Measurements from ENCODE around the gene CDH13. TPM values are rescaled to one million over a fixed set of nuclear protein-coding genes. Genes with fewer than 3 reads are reported as not detected.

The CDH13 gene
- total RNA-seq, 1 donor, result 102 TPM

DNA sequence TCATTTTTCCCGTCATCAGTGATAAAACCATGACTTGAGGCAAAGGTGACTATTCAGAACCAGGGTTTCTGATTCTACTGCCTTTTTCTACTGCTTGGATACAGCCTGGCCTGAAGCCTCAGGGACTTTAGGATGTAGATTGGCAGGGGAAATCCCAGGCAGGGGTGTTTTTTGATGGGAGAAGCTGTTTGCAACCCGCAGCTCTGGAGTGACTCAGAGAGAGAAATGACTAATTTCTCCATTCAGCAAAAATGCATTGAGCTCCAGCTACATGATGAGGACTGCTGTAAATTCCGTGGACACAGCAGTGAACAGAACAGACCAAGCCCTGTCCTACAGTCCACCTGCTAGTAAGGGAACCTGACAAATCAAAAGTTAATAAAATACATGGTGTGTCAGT, 560.6 kb downstream of the CDH13 start:
- Histone ChIP-seq H3K27me3 (ENCODE audit: insufficient read depth, low read length) (no peaks in the 10 kb centered on the region), H3K79me2 (ENCODE audit: insufficient read depth, low read length) (no peaks in the 10 kb centered on the region), H4K20me1 (ENCODE audit: insufficient read depth, low read length) (peaks cover 3% of the 10 kb centered on the region), H3K36me3 (ENCODE audit: insufficient read depth, low read length) (no peaks in the 10 kb centered on the region), H3K27ac (ENCODE audit: low read depth, low read length) (no peak overlapping the region), H2AFZ (ENCODE audit: low read length) (no peak overlapping the region), H3K4me2 (ENCODE audit: insufficient read depth, low read length) (no peak overlapping the region), H3K9me3 (ENCODE audit: low read depth, low read length) (no peaks in the 10 kb centered on the region), H3K4me1 (ENCODE audit: insufficient read depth, low read length) (peaks cover 7% of the 10 kb centered on the region), H3K4me3 (ENCODE audit: insufficient read depth, low read length) (no peak overlapping the region)
- TF ChIP-seq, protein P1, sequence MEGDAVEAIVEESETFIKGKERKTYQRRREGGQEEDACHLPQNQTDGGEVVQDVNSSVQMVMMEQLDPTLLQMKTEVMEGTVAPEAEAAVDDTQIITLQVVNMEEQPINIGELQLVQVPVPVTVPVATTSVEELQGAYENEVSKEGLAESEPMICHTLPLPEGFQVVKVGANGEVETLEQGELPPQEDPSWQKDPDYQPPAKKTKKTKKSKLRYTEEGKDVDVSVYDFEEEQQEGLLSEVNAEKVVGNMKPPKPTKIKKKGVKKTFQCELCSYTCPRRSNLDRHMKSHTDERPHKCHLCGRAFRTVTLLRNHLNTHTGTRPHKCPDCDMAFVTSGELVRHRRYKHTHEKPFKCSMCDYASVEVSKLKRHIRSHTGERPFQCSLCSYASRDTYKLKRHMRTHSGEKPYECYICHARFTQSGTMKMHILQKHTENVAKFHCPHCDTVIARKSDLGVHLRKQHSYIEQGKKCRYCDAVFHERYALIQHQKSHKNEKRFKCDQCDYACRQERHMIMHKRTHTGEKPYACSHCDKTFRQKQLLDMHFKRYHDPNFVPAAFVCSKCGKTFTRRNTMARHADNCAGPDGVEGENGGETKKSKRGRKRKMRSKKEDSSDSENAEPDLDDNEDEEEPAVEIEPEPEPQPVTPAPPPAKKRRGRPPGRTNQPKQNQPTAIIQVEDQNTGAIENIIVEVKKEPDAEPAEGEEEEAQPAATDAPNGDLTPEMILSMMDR (IDR thresholded peaks at IDR 0.05; ENCODE audit: extremely low read depth, low read depth, low read length), result no peak
- DNase-seq (ENCODE audit: insufficient read length, low spot score, missing footprints), result peak; percentile 89

DNA sequence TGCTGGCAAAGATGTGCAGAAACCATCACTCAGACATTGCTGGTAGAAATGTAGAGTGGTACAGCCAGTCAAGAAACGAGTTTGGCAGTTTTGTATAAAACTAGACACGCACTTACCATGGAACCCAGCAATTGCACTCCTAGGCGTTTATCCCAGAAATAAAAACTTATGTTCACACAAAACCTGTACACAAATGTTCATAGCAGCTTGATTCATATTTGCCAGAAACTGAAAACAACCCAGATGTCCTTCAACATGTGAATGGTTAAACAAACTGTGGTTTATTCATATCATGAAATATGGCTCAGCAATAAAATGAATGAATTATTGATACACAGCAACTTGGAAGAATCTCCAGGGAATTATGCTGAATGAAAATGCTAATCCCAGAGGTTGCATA, 570.0 kb downstream of the CDH13 start:
- TF ChIP-seq, protein P1 (IDR thresholded peaks at IDR 0.05; ENCODE audit: extremely low read depth, low read depth, low read length), result no peak
- Histone ChIP-seq H3K4me1 (ENCODE audit: insufficient read depth, low read length) (no peaks in the 10 kb centered on the region), H4K20me1 (ENCODE audit: insufficient read depth, low read length) (no peaks in the 10 kb centered on the region), H3K9me3 (ENCODE audit: low read depth, low read length) (no peaks in the 10 kb centered on the region), H3K27ac (ENCODE audit: low read depth, low read length) (no peak overlapping the region), H3K4me3 (ENCODE audit: insufficient read depth, low read length) (no peak overlapping the region), H3K36me3 (ENCODE audit: insufficient read depth, low read length) (no peaks in the 10 kb centered on the region), H3K27me3 (ENCODE audit: insufficient read depth, low read length) (no peaks in the 10 kb centered on the region), H2AFZ (ENCODE audit: low read length) (no peak overlapping the region), H3K79me2 (ENCODE audit: insufficient read depth, low read length) (no peaks in the 10 kb centered on the region), H3K4me2 (ENCODE audit: insufficient read depth, low read length) (no peak overlapping the region)
- DNase-seq (ENCODE audit: insufficient read length, low spot score, missing footprints), result no peak

DNA sequence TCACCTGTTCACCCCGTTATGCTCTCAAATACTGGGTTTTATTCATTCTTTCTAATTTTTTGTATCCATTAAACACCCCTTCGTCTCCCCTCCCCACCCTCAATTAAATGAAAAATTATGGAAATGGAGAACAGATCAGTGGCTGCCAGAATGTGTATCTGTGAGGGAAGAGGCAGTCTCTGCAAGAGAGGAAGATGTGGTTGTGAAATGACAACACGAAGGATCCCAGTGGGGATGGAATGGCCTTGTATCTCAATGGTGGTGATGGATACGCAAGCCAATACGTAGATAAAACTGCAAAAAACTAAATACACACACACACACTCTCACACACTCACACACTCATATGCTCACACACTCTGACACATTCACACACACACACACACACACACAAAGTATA, 570.7 kb downstream of the CDH13 start:
- no peak for DNase-seq (ENCODE audit: insufficient read length, low spot score, missing footprints)
- H3K4me1 ChIP-seq (ENCODE audit: insufficient read depth, low read length), result no peaks in the 10 kb centered on the region
- H3K9me3 ChIP-seq (ENCODE audit: low read depth, low read length), result no peaks in the 10 kb centered on the region
- no peaks in the 10 kb centered on the region for H3K27me3 ChIP-seq (ENCODE audit: insufficient read depth, low read length)
- TF ChIP-seq, protein P1 (IDR thresholded peaks at IDR 0.05; ENCODE audit: extremely low read depth, low read depth, low read length), result no peak
- H3K79me2 ChIP-seq (ENCODE audit: insufficient read depth, low read length), result no peaks in the 10 kb centered on the region
- no peak overlapping the region for H2AFZ ChIP-seq (ENCODE audit: low read length)
- H3K36me3 ChIP-seq (ENCODE audit: insufficient read depth, low read length), result no peaks in the 10 kb centered on the region
- H3K27ac ChIP-seq (ENCODE audit: low read depth, low read length), result no peak overlapping the region
- no peak overlapping the region for H3K4me3 ChIP-seq (ENCODE audit: insufficient read depth, low read length)
- H4K20me1 ChIP-seq (ENCODE audit: insufficient read depth, low read length), result no peaks in the 10 kb centered on the region
- no peak overlapping the region for H3K4me2 ChIP-seq (ENCODE audit: insufficient read depth, low read length)

DNA sequence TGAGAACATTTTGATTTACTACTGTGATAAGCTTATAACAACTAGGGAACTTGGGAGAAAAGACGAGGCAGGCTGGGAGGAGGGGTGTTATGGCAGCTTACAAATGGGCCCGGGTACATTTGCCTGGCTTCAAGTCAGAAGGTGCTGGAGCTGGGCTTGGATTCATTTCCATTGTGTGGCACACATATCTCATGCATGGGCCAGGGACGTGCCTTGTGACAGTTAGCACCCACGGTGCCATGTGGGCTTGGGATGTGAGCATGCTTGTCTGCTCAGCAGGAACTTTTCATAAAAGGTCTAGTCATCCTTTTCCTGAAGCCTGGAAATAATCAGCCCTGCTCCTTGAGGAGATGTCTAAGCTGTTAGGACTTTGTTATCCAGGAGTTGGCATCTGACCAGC, 572.2 kb downstream of the CDH13 start:
- Histone ChIP-seq H3K36me3 (ENCODE audit: insufficient read depth, low read length) (no peaks in the 10 kb centered on the region), H3K27me3 (ENCODE audit: insufficient read depth, low read length) (no peaks in the 10 kb centered on the region), H3K9me3 (ENCODE audit: low read depth, low read length) (no peaks in the 10 kb centered on the region), H3K4me3 (ENCODE audit: insufficient read depth, low read length) (no peak overlapping the region), H3K4me2 (ENCODE audit: insufficient read depth, low read length) (no peak overlapping the region), H3K27ac (ENCODE audit: low read depth, low read length) (no peak overlapping the region), H3K79me2 (ENCODE audit: insufficient read depth, low read length) (no peaks in the 10 kb centered on the region), H4K20me1 (ENCODE audit: insufficient read depth, low read length) (no peaks in the 10 kb centered on the region), H3K4me1 (ENCODE audit: insufficient read depth, low read length) (no peaks in the 10 kb centered on the region), H2AFZ (ENCODE audit: low read length) (no peak overlapping the region)
- no peak for DNase-seq (ENCODE audit: insufficient read length, low spot score, missing footprints)
- TF ChIP-seq, protein P1 (IDR thresholded peaks at IDR 0.05; ENCODE audit: extremely low read depth, low read depth, low read length), result no peak
